GM21529 (cell line): ENCODE results near the gene H19.
A peak's percentile ranks its signal among the peaks of the same experiment; 100 is the strongest.

ENCODE experiments used
- ATAC-seq: cut with Tn5 transposase; IDR thresholded peaks from one replicate; pipeline ENCODE4 v1.9.1; 2021; ENCODE audit not compliant: unreplicated experiment

Gene H19

DNA sequence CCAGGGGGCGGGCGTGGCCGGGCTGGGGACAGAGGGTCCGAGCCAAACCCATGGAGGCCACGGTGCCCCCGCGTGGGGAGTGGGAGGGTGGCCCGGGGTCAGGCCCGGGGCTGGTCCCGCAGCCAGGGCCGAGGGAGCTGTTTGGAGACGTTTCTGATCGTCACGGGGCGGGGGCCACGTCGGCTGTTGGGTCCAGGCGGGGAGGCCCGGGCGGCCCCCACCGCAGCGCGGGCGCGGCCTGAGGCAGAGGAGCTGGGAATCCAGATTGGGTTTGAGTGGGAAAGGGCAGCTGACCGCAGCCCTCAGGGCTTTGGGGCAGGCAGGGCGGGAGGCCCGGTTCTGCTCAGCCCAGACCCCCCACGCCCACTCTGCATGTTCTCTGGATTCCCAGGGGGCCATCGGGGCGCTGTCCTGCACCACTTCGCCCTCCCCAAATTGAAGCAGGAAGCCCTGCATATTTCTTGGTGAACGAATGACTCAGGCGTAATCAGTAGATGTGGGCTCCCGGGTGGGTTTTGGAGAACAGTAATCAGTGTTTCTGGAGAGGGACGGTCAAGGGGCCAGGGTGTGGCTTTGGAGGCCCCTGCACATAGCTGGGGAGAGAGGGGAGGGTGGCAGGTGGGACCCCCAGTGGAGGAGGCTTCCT, 49.9 kb downstream of the H19 start:
- peak; percentile 12 for ATAC-seq

DNA sequence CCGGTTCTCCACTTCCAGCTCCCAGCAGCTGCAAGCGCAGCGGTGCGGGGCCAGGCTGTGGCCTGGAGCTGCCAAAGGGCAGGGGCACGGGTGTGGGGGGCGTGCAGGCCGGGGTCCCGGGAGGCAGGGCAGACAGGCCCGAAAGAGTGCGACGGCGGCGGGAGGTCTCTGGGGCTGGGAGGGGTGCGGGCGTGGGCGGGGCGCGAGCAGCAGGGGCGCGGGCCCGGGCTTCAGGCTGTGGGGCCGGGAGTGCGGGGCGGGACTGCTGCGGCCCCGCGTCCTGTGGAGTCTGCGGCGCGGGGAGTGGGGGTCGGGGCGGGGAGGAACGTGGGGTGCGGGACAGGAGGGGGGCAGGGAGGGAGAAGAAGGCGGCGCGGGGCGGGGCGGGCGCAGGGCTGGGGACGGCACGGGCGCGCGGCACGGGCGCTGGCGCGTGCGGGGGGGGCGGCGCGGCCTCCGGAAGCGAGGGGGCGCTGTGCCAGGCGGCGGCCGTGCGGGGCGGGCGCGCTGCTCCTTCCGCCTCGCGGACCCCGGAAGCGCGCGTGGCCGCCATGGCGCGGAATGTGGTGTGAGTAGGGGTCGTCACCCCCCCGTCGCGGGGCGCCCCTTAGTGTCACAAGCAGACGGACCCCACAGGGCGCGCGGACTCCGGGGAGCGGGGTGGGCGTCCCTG, 50.7 kb downstream of the H19 start, which contains the start of gene MRPL23:
Gene MRPL23, plus strand, starts transcription at position 521 of the 673 bp plus-strand sequence. Its CDS starts 31 bp downstream, at position 552.
- peak; percentile 62 for ATAC-seq
